ENCODE results near the gene CD2AP. TPM values are rescaled to one million over a fixed set of nuclear protein-coding genes. Genes with fewer than 3 reads are reported as not detected.

The CD2AP gene
- total RNA-seq, 1 donor: 30.4 TPM

DNA sequence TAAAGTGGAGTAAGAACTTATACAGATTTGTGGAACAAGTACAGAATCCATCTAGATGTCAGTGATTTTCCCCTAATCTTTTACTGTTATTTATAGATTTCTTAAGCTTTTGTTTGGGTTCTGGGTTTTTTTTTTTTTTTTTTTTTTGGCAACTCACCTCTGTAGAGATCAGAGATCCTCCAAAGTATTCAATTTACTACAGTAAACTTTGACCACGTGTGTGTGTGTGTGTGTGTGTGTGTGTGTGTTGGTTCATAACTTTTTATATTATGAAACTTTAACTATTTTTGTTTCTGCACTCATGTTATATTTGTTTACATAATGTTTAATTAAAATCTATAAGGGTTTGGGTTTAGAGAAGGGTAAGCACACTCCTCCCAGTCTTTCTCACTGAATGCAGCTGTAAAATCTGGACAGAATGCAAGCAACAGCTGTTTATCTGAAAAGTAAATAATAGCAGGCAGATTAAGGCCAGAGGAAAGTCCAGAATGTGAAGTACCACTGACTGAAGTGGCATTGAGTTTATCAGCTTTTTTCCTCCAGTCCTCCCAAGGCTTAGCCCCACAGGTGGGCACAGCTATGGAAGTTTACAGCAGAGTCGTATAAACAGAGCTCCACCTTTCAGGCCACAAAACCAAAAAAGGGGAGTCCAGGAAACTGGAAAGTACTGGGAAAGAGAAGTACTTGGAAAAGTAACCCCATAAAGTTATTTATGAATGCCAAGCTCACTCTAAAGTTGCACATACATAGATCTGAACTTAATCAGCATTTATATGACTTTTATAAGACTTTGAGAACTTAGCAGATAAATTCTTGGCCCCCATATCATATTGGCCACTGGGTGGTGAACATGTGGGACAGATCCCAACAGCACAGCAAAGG lies 43.0 kb upstream of the CD2AP start:
- DNase-seq (ENCODE audit: insufficient read length, low spot score, missing footprints): no peak
- no peak overlapping the region for H3K4me3 ChIP-seq (ENCODE audit: insufficient read depth, low read length)

DNA sequence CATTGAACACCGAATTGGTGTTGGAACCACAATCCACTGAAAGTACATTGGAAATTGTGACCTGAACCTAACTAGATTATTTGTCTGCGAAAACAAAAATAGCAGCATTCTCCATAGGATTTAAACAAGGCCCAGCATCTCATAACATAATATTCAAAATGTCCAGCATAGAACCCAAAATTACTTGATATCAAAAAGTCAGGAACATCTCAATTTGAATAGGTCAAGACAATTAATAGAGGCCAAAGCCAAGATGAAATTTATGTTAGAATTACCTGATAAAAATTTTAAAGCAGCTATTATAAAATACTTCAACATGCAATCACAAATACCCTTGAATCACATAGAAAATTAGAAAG lies 42.4 kb upstream of the CD2AP start:
- H2AFZ ChIP-seq (ENCODE audit: low read length): no peak overlapping the region
- no peaks in the 10 kb centered on the region for H3K4me1 ChIP-seq (ENCODE audit: insufficient read depth, low read length)
- no peak overlapping the region for H3K27ac ChIP-seq (ENCODE audit: low read depth, low read length)
- no peaks in the 10 kb centered on the region for H3K79me2 ChIP-seq (ENCODE audit: insufficient read depth, low read length)
- H3K4me2 ChIP-seq (ENCODE audit: insufficient read depth, low read length): no peak overlapping the region
- no peak overlapping the region for H3K4me3 ChIP-seq (ENCODE audit: insufficient read depth, low read length)
- TF ChIP-seq, protein P1, sequence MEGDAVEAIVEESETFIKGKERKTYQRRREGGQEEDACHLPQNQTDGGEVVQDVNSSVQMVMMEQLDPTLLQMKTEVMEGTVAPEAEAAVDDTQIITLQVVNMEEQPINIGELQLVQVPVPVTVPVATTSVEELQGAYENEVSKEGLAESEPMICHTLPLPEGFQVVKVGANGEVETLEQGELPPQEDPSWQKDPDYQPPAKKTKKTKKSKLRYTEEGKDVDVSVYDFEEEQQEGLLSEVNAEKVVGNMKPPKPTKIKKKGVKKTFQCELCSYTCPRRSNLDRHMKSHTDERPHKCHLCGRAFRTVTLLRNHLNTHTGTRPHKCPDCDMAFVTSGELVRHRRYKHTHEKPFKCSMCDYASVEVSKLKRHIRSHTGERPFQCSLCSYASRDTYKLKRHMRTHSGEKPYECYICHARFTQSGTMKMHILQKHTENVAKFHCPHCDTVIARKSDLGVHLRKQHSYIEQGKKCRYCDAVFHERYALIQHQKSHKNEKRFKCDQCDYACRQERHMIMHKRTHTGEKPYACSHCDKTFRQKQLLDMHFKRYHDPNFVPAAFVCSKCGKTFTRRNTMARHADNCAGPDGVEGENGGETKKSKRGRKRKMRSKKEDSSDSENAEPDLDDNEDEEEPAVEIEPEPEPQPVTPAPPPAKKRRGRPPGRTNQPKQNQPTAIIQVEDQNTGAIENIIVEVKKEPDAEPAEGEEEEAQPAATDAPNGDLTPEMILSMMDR (IDR thresholded peaks at IDR 0.05; ENCODE audit: extremely low read depth, low read depth, low read length): no peak
- no peaks in the 10 kb centered on the region for H3K9me3 ChIP-seq (ENCODE audit: low read depth, low read length)
- H3K27me3 ChIP-seq (ENCODE audit: insufficient read depth, low read length): no peaks in the 10 kb centered on the region
- no peak for DNase-seq (ENCODE audit: insufficient read length, low spot score, missing footprints)
- no peaks in the 10 kb centered on the region for H4K20me1 ChIP-seq (ENCODE audit: insufficient read depth, low read length)
- no peaks in the 10 kb centered on the region for H3K36me3 ChIP-seq (ENCODE audit: insufficient read depth, low read length)

More for the DNA sequence above, 43.0 kb upstream of the CD2AP start:
- Histone ChIP-seq H3K27me3 (ENCODE audit: insufficient read depth, low read length) (no peaks in the 10 kb centered on the region), H2AFZ (ENCODE audit: low read length) (no peak overlapping the region), H3K9me3 (ENCODE audit: low read depth, low read length) (no peaks in the 10 kb centered on the region), H3K4me2 (ENCODE audit: insufficient read depth, low read length) (no peak overlapping the region), H4K20me1 (ENCODE audit: insufficient read depth, low read length) (no peaks in the 10 kb centered on the region), H3K4me1 (ENCODE audit: insufficient read depth, low read length) (no peaks in the 10 kb centered on the region), H3K79me2 (ENCODE audit: insufficient read depth, low read length) (no peaks in the 10 kb centered on the region), H3K36me3 (ENCODE audit: insufficient read depth, low read length) (no peaks in the 10 kb centered on the region), H3K27ac (ENCODE audit: low read depth, low read length) (no peak overlapping the region)
- TF ChIP-seq, protein P1 (IDR thresholded peaks at IDR 0.05; ENCODE audit: extremely low read depth, low read depth, low read length): no peak

DNA sequence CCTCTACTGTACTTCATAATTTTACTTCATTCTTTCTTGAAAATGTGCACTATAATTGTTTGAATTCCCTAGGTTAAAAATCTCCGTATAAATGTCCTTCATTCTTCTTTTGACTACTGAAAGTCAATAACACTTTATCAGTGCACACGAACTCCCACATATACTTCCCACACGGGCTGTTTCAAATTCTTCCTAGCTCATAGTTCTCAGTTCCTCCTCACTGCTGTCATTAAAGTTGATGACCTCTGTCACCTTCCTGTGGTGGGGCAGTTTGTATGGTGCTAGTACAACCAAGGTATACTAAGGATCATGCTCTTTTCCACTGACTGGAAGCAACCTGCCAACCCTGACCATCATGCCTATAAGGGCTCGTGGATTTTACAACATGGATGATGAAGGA lies 40.0 kb upstream of the CD2AP start:
- Histone ChIP-seq H3K27me3 (ENCODE audit: insufficient read depth, low read length) (no peaks in the 10 kb centered on the region), H2AFZ (ENCODE audit: low read length) (no peak overlapping the region), H3K4me3 (ENCODE audit: insufficient read depth, low read length) (no peak overlapping the region), H3K27ac (ENCODE audit: low read depth, low read length) (no peak overlapping the region), H3K4me1 (ENCODE audit: insufficient read depth, low read length) (no peaks in the 10 kb centered on the region), H3K4me2 (ENCODE audit: insufficient read depth, low read length) (no peak overlapping the region), H3K9me3 (ENCODE audit: low read depth, low read length) (no peaks in the 10 kb centered on the region), H4K20me1 (ENCODE audit: insufficient read depth, low read length) (no peaks in the 10 kb centered on the region), H3K79me2 (ENCODE audit: insufficient read depth, low read length) (no peaks in the 10 kb centered on the region), H3K36me3 (ENCODE audit: insufficient read depth, low read length) (no peaks in the 10 kb centered on the region)
- TF ChIP-seq, protein P1 (IDR thresholded peaks at IDR 0.05; ENCODE audit: extremely low read depth, low read depth, low read length): no peak
- no peak for DNase-seq (ENCODE audit: insufficient read length, low spot score, missing footprints)

DNA sequence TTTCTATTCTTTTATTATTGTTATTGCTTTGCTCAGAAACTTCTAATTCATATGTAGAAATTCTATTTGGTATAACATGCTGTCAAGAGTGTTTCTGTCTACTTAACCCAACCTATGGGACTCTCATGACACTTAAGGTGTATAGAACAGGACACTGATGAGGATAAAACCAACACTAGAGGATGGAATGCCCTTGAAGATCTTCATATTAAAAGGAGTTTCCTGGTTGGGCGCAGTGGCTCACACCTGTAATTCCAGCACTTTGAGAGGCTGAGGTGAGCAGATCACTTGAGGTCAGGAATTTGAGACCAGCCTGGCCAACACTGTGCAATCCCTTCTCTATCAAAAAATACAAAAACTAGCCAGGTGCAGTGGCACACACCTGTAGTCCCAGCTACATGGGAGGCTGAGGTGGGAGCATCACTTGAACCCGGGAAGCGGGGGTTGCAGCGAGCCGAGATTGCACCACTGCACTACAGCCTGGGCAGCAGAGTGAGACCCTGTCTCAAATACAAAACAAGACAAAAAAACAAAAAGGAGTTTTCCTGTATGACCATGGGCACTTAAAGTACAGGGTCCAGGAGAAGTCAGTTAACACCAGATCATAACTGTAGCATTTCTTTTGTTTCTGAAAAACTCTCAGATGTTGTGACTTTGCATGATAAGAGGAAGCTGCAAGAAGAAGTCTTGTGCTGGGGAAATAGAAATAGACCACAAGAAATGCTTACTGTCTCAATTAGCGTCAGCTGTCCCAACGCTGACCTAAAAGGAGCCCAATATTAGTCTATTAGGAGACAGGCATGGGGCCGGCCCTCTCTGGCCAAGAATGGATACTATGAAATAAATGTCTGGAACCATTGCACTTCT lies 38.9 kb upstream of the CD2AP start:
- no peaks in the 10 kb centered on the region for H3K27me3 ChIP-seq (ENCODE audit: insufficient read depth, low read length)
- H3K27ac ChIP-seq (ENCODE audit: low read depth, low read length): no peak overlapping the region
- no peaks in the 10 kb centered on the region for H3K79me2 ChIP-seq (ENCODE audit: insufficient read depth, low read length)
- no peak overlapping the region for H2AFZ ChIP-seq (ENCODE audit: low read length)
- TF ChIP-seq, protein P1 (IDR thresholded peaks at IDR 0.05; ENCODE audit: extremely low read depth, low read depth, low read length): no peak
- H3K4me3 ChIP-seq (ENCODE audit: insufficient read depth, low read length): no peak overlapping the region
- H4K20me1 ChIP-seq (ENCODE audit: insufficient read depth, low read length): no peaks in the 10 kb centered on the region
- H3K4me1 ChIP-seq (ENCODE audit: insufficient read depth, low read length): no peaks in the 10 kb centered on the region
- H3K36me3 ChIP-seq (ENCODE audit: insufficient read depth, low read length): no peaks in the 10 kb centered on the region
- no peak for DNase-seq (ENCODE audit: insufficient read length, low spot score, missing footprints)
- H3K4me2 ChIP-seq (ENCODE audit: insufficient read depth, low read length): no peak overlapping the region
- no peaks in the 10 kb centered on the region for H3K9me3 ChIP-seq (ENCODE audit: low read depth, low read length)
